Heart left ventricle (tissue), 16 donors: ENCODE measurements around the gene DDX43. TPM values are rescaled to one million over a fixed set of nuclear protein-coding genes. Genes with fewer than 3 reads are reported as not detected.
"Not testable (repeated sequence)": the region's sequence is repeated elsewhere in the genome, so short reads cannot be mapped to it uniquely, and the experiment has no call there.

ENCODE experiments used
- ATAC-seq, 4 donors: fragments of 200-7000 bp; cut with Tn5 transposase; one replicate each; pipeline ENCODE4 v1.9.1; 2020 to 2022; ENCODE audit warnings: moderate library complexity in 4 of 4, mild to moderate bottlenecking in 3 of 4, moderate number of reproducible peaks in 1 of 4
- DNase-seq, 5 donors: peaks; one replicate each; pipeline ENCODE4 v3.0.0-alpha.2; 2020
- H3K27ac ChIP-seq, 12 donors: fragments of 200-600 bp; sonication (generic) in 4 of 12; one replicate each; pipeline versions ENCODE4 v1.5.0 to v1.8.0; 2016 to 2022; ENCODE audit warnings: mild to moderate bottlenecking in 2 of 12
- H3K27me3 ChIP-seq, 9 donors: fragments of 200-600 bp; sonication (generic) in 2 of 9; one replicate each; pipeline versions ENCODE4 v1.5.1 to v1.8.0; 2016 to 2022; ENCODE audit warnings: mild to moderate bottlenecking in 3 of 9
- H3K36me3 ChIP-seq, 9 donors: fragments of 200-600 bp; sonication (generic) in 2 of 9; one replicate each; pipeline versions ENCODE4 v1.5.0 to v1.8.0; 2018 to 2022; ENCODE audit warnings: mild to moderate bottlenecking in 2 of 9
- H3K4me1 ChIP-seq, 12 donors: fragments of 200-600 bp; sonication (generic) in 4 of 12; one replicate each; pipeline versions ENCODE4 v1.5.0 to v1.8.0; 2016 to 2022; ENCODE audit warnings: mild to moderate bottlenecking in 3 of 12
- H3K4me3 ChIP-seq, 12 donors: fragments of 200-600 bp; sonication (generic) in 4 of 12; one replicate each; pipeline versions ENCODE4 v1.5.0 to v1.8.0; 2017 to 2022; ENCODE audit warnings: mild to moderate bottlenecking in 9 of 12, moderate library complexity in 4 of 12
- H3K9me3 ChIP-seq, 12 donors: fragments of 200-600 bp; sonication (generic) in 4 of 12; one replicate each; pipeline versions ENCODE4 v1.5.0 to v1.8.0; 2016 to 2022; ENCODE audit warnings: mild to moderate bottlenecking in 1 of 12
- POLR2A ChIP-seq, 2 donors: fragments of 450-650 bp; IDR thresholded peaks; one replicate each; pipeline ENCODE4 v1.6.1; 2017; ENCODE audit warnings: antibody characterized with exemption in 2 of 2, mild to moderate bottlenecking in 2 of 2, moderate library complexity in 2 of 2
- WGBS, 4 donors: extraction: QIAGEN DNeasy Blood & Tissue Kit in 2 of 4; methylation state at CpG; one replicate each; pipeline versions ENCODE4 v1.1.5 to v1.1.7; 2013 to 2018; 5-methylcytosine and 5-hydroxymethylcytosine counted together
- intact Hi-C, 10 donors: fragments of 100-400 bp; cut with DNase I; formaldehyde crosslinking; loops; one replicate each; pipeline versions ENCODE4 v1.11.1 to v1.14.2; 2022
- polyA plus RNA-seq, 2 donors: library from polyadenylated mRNA; stranded (reverse); fragments of 200-250 nt; gene quantifications; one replicate each; pipeline ENCODE4 v1.2.3, GENCODE V29; 2013
- total RNA-seq, 9 donors: library from RNA; depleted of rRNA in 2 of 9; stranded (reverse); fragments of >200 nt in 2 of 9; fragmentation: NEBNext Ultra II Directional in 3 of 9; extraction: Animal tissue kit (Norgen Biotek cat#: 25700) in 3 of 9; gene quantifications; one replicate each; pipeline versions ENCODE4 v1.1.0 to v1.2.4, GENCODE V29; 2016 to 2023
- TF ChIP-seq, protein P1 (sequence below), 12 donors: fragments of 200-600 bp; sonication (generic) in 4 of 12; IDR thresholded peaks; one replicate each; pipeline versions ENCODE4 v1.5.0 to v1.8.0; 2018 to 2022; ENCODE audit warnings: antibody characterized with exemption in 12 of 12, mild to moderate bottlenecking in 5 of 12
- donor health status: ischemic (EF 13 %, LVEDD 7.1; RV severe dilation, severe dysfunction).
- donor health status: healthy with polysubstance abuse.
- donor health status: DM: no; HTN: yes; CAD: no.
- donor health status: DM: no; HTN: no; CAD: no.
- donor health status: ischemic (EF 25% LVEDD 6.9; RV normal size, moderate dysfunction).
- donor health status: ischemic (EF 25% LVEDD 5.7; RV mildly dilated, moderate dysfunction).
- donor health status: healthy.
- donor health status: DM: yes; HTN: yes; CAD: no.
- donor health status: ischemic (EF 35%, LVEDD 5.7; RV mildly dilated, moderate dysfunction).
- donor health status: nonischemic (EF 11% LVEDD 7.7; RV severe dilation, severe dysfunction).
- donor health status: DM: yes; HTN: yes; CAD: no.
- donor health status: PGD.
- donor health status: ischemic (EF 29% LVEDD 5.4; RV normal size, mild dysfunction).
- donor health status: nonischemic (EF 23%, LVEDD 6.1; RV moderate dilation, normal function).

DDX43 gene
- total and polyA plus RNA-seq, 11 donors: 0.08 to 0.52 (median 0.20) TPM; not detected in 3

GRCh38 chr6:73388800-73389512, 5.7 kb upstream of the DDX43 start:
- intact Hi-C loops: no loop called here
- Histone ChIP-seq H3K27me3 (peaks cover 0 to 4% (median 0%) of the 10 kb centered on the region in 9 donors), H3K27ac (peak overlapping the region in 4 of 12 donors; percentile 17 to 63 (median 36)), H3K9me3 (no peaks in the 10 kb centered on the region), H3K4me3 (peak overlapping the region; percentile 5 to 67 (median 54)), H3K4me1 (peaks cover 0 to 11% (median 0%) of the 10 kb centered on the region in 12 donors), H3K36me3 (no peaks in the 10 kb centered on the region)
- 2 to 7% (median 2%) methylated on average over 30 to 38 of the region's 38 CpGs for WGBS, 4 donors
- TF ChIP-seq POLR2A (IDR thresholded peaks at IDR 0.05): no peak
- TF ChIP-seq, protein P1, sequence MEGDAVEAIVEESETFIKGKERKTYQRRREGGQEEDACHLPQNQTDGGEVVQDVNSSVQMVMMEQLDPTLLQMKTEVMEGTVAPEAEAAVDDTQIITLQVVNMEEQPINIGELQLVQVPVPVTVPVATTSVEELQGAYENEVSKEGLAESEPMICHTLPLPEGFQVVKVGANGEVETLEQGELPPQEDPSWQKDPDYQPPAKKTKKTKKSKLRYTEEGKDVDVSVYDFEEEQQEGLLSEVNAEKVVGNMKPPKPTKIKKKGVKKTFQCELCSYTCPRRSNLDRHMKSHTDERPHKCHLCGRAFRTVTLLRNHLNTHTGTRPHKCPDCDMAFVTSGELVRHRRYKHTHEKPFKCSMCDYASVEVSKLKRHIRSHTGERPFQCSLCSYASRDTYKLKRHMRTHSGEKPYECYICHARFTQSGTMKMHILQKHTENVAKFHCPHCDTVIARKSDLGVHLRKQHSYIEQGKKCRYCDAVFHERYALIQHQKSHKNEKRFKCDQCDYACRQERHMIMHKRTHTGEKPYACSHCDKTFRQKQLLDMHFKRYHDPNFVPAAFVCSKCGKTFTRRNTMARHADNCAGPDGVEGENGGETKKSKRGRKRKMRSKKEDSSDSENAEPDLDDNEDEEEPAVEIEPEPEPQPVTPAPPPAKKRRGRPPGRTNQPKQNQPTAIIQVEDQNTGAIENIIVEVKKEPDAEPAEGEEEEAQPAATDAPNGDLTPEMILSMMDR (IDR thresholded peaks at IDR 0.05): peak; percentile 21 to 75 (median 50)
- ATAC-seq (peak in 3 of 4 donors; percentile 73 to 79 (median 74)), DNase-seq (peak; percentile 30 to 72 (median 39))

GRCh38 chr6:73389854-73390253, 4.8 kb upstream of the DDX43 start:
- peaks cover 0 to 11% (median 0%) of the 10 kb centered on the region in 12 donors for H3K4me1 ChIP-seq

DNA sequence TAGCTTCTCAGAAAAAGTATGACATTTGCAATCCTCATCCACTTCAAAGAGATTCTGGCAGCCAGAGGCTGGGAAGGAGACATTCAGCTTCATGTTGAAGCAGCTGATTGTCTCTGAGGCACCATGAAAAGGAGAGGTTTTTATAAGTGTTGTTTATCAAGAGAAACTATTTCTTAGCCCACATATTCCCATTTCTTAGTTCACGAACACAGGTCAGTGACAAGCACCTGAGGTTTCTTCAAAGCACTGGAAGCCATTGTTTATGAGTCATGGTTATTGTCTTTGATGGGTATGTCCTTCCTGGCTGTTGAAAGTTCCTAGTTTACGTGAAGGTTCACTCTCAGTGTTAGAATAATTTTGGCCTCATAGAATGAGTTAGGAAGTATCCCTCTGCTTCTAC, 3.0 kb upstream of the DDX43 start:
- no peak for ATAC-seq

More at GRCh38 chr6:73389854-73390253, 4.8 kb upstream of the DDX43 start:
- 84 to 89% (median 85%) methylated on average over 10 of the region's 10 CpGs for WGBS, 4 donors
- intact Hi-C loops: no loop called here
- Histone ChIP-seq H3K9me3 (no peaks in the 10 kb centered on the region), H3K27me3 (peaks cover 0 to 4% (median 0%) of the 10 kb centered on the region in 9 donors), H3K27ac (no peak overlapping the region), H3K36me3 (no peaks in the 10 kb centered on the region), H3K4me3 (no peak overlapping the region)
- no peak for TF ChIP-seq POLR2A (IDR thresholded peaks at IDR 0.05)
- TF ChIP-seq, protein P1 (IDR thresholded peaks at IDR 0.05): no peak
- DNase-seq (no peak), ATAC-seq (no peak)

GRCh38 chr6:73392188-73392587, 2.4 kb upstream of the DDX43 start:
- peaks cover 0 to 11% (median 0%) of the 10 kb centered on the region in 12 donors for H3K4me1 ChIP-seq
- ATAC-seq, H3K36me3 ChIP-seq, intact Hi-C loops, H3K27ac ChIP-seq, H3K4me3 ChIP-seq, H3K9me3 ChIP-seq, H3K27me3 ChIP-seq, DNase-seq: not testable (repeated sequence)
- 65 to 75% (median 71%) methylated on average over 4 of the region's 4 CpGs for WGBS, 4 donors

More for the DNA sequence above, 3.0 kb upstream of the DDX43 start:
- DNase-seq: no peak
- H3K9me3 ChIP-seq: no peaks in the 10 kb centered on the region
- intact Hi-C loops: no loop called here
- no peaks in the 10 kb centered on the region for H3K36me3 ChIP-seq
- no peak for TF ChIP-seq POLR2A (IDR thresholded peaks at IDR 0.05)
- TF ChIP-seq, protein P1 (IDR thresholded peaks at IDR 0.05): no peak
- H3K4me3 ChIP-seq: no peak overlapping the region
- peaks cover 0 to 4% (median 0%) of the 10 kb centered on the region in 9 donors for H3K27me3 ChIP-seq
- H3K4me1 ChIP-seq: peaks cover 0 to 11% (median 0%) of the 10 kb centered on the region in 12 donors
- no peak overlapping the region for H3K27ac ChIP-seq
- WGBS, 4 donors: 61 to 79% (median 72%) methylated on average over 2 of the region's 2 CpGs
